HepG2 (cell line): ENCODE measurements around the gene GAGE12G. TPM values are rescaled to one million over a fixed set of nuclear protein-coding genes. Genes with fewer than 3 reads are reported as not detected.

Experiments
- CAMTA2 ChIP-seq: sonication (generic); formaldehyde crosslinking; IDR thresholded peaks from 2 replicates; pipeline ENCODE4 v1.4.0; 2020; ENCODE audit warnings: mild to moderate bottlenecking, missing genetic modification reagents, borderline replicate concordance
- KDM5B ChIP-seq: sonication (generic); formaldehyde crosslinking; IDR thresholded peaks from 2 replicates; pipeline ENCODE4 v1.4.0; 2020; ENCODE audit warnings: missing genetic modification reagents, mild to moderate bottlenecking, borderline replicate concordance
- KDM6A ChIP-seq: IDR thresholded peaks from 2 replicates; pipeline ENCODE4 v1.6.1; 2016; ENCODE audit warnings: low read depth
- NBN ChIP-seq: fragments of 450-650 bp; conservative IDR thresholded peaks from 2 replicates; pipeline ENCODE4 v1.6.1; 2017
- NCOA1 ChIP-seq: sonication (generic); formaldehyde crosslinking; IDR thresholded peaks from 2 replicates; pipeline ENCODE4 v1.9.0; 2021; ENCODE audit warnings: missing genetic modification reagents
- NR2F6 ChIP-seq, 2 experiments: IDR thresholded peaks; 2 replicates each; pipeline ENCODE4 v1.6.1; 2016; ENCODE audit warnings: antibody characterized with exemption in 1 of 2, mild to moderate bottlenecking in 1 of 2
- SIN3B ChIP-seq: fragments of 150-350 bp; IDR thresholded peaks from 2 replicates; pipeline ENCODE4 v1.6.1; 2014; ENCODE audit warnings: low read length
- SIX4 ChIP-seq: sonication (generic); formaldehyde crosslinking; IDR thresholded peaks from 2 replicates; pipeline ENCODE4 v1.4.0; 2020; ENCODE audit warnings: missing genetic modification reagents
- TAF1 ChIP-seq: sonication (generic); formaldehyde crosslinking; IDR thresholded peaks from 2 replicates; pipeline ENCODE4 v1.4.0; 2020; ENCODE audit warnings: missing genetic modification reagents
- TBL1XR1 ChIP-seq: fragments of 150-350 bp; IDR thresholded peaks from 2 replicates; pipeline ENCODE4 v1.6.1; 2014; ENCODE audit warnings: borderline replicate concordance, low read length; ENCODE audit not compliant: partially characterized antibody
- ZNF136 ChIP-seq: sonication (generic); formaldehyde crosslinking; IDR thresholded peaks from 2 replicates; pipeline ENCODE4 v1.8.1; 2022; ENCODE audit warnings: low read depth, mild to moderate bottlenecking, moderate library complexity, missing genetic modification reagents
- ZNF724P ChIP-seq: sonication (generic); formaldehyde crosslinking; IDR thresholded peaks from 2 replicates; pipeline ENCODE4 v1.8.0; 2022; ENCODE audit warnings: missing genetic modification reagents, borderline replicate concordance
- ZSCAN9 ChIP-seq: IDR thresholded peaks from 2 replicates; pipeline ENCODE4 v1.6.1; 2016; ENCODE audit warnings: borderline replicate concordance
- polyA plus RNA-seq, 8 experiments: library from polyadenylated mRNA; depleted of rRNA in 3 of 8; stranded (reverse) in 7 of 8; unstranded in 1 of 8; fragments of >200 nt; fragmentation: Illumina TruSeq in 4 of 8; extraction: Trizol in 4 of 8; gene quantifications; 2 replicates each; pipeline versions ENCODE4 v1.2.1 to v1.2.3, GENCODE V29; 2011 to 2016; ENCODE audit warnings: low read depth in 4 of 8, missing spikeins in 1 of 8, mixed read lengths in 1 of 8; ENCODE audit not compliant: insufficient read depth in 1 of 8
- total RNA-seq, 5 experiments: library from RNA; depleted of rRNA; stranded (reverse); fragments of >200 nt; fragmentation: Illumina TruSeq; extraction: Trizol; gene quantifications; 2 replicates each; pipeline ENCODE4 v1.2.3, GENCODE V29; 2016; ENCODE audit warnings: low read depth in 1 of 5
- TF ChIP-seq, protein P1 (sequence below): sonication (generic); formaldehyde crosslinking; IDR thresholded peaks from 2 replicates; pipeline ENCODE4 v1.5.1; 2020; ENCODE audit warnings: mild to moderate bottlenecking, missing genetic modification reagents
- TF ChIP-seq, protein P2 (sequence below), 2 experiments: sonication (generic) in 1 of 2; formaldehyde crosslinking in 1 of 2; IDR thresholded peaks; 2 replicates each; pipeline versions ENCODE4 v1.5.1 to v1.6.1; 2011 to 2020; ENCODE audit warnings: borderline replicate concordance in 1 of 2, low read depth in 1 of 2, low read length in 1 of 2, mild to moderate bottlenecking in 1 of 2, missing genetic modification reagents in 1 of 2, moderate library complexity in 1 of 2
- TF ChIP-seq, protein P3 (sequence below): sonication (generic); formaldehyde crosslinking; IDR thresholded peaks from 2 replicates; pipeline ENCODE4 v1.5.1; 2020; ENCODE audit warnings: missing genetic modification reagents, mild to moderate bottlenecking, borderline replicate concordance
- TF ChIP-seq, protein P4 (sequence below): sonication (generic); formaldehyde crosslinking; IDR thresholded peaks from 2 replicates; pipeline ENCODE4 v1.9.0; 2022; ENCODE audit warnings: missing genetic modification reagents, mild to moderate bottlenecking, borderline replicate concordance
- TF ChIP-seq, protein P5 (sequence below): sonication (generic); formaldehyde crosslinking; IDR thresholded peaks from 2 replicates; pipeline ENCODE4 v1.4.0; 2020; ENCODE audit warnings: missing genetic modification reagents, borderline replicate concordance
- TF ChIP-seq, protein P6 (sequence below): sonication (generic); IDR thresholded peaks from 2 replicates; pipeline ENCODE4 v1.6.1; 2016; ENCODE audit warnings: low read depth, borderline replicate concordance

GAGE12G gene
- total and polyA plus RNA-seq, 2 of the 13 experiments (the other 11 are each of a cell fraction or from before 2014, with no cell fraction given), result not detected

DNA sequence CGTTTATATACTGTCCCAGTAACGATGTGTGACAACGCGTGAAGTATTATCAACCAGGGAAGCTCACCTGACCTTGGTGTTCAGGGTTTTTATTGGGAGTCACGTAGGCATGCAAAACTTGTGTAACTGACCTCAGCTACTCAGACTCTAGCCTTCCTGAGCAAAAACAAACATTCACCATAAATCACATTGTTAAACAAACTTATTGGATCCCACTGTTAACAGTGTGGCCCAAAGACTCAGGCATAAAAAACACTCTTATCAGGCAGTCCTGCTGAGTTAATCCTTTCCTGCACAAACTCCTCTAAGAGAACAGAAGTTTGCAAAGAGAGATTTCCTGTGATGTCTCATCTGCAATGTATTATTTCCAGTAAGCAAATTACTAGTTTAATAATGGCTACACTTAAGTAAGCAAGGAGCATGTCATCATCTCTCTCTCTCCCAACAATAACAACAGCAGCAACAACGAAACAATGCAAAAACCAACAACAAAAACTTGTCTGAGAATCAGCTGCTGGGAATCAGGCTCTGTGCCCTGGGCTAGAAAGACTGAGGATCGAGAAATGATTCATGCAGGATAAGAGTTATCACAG is 40.6 kb downstream of the GAGE12G start (continued):
- TF ChIP-seq TBL1XR1, result no peak
- no peak for TF ChIP-seq NBN
- peak; percentile 28; the same call in 1 of the 2 replicates for TF ChIP-seq NR2F6 (IDR thresholded peaks at IDR 0.05)
- 0 out of 2 replicates have a peak, but pooled peaks have one; percentile 30 for TF ChIP-seq NR2F6 (CRISPR knock-in tag; IDR thresholded peaks at IDR 0.05)
- TF ChIP-seq, protein P1, sequence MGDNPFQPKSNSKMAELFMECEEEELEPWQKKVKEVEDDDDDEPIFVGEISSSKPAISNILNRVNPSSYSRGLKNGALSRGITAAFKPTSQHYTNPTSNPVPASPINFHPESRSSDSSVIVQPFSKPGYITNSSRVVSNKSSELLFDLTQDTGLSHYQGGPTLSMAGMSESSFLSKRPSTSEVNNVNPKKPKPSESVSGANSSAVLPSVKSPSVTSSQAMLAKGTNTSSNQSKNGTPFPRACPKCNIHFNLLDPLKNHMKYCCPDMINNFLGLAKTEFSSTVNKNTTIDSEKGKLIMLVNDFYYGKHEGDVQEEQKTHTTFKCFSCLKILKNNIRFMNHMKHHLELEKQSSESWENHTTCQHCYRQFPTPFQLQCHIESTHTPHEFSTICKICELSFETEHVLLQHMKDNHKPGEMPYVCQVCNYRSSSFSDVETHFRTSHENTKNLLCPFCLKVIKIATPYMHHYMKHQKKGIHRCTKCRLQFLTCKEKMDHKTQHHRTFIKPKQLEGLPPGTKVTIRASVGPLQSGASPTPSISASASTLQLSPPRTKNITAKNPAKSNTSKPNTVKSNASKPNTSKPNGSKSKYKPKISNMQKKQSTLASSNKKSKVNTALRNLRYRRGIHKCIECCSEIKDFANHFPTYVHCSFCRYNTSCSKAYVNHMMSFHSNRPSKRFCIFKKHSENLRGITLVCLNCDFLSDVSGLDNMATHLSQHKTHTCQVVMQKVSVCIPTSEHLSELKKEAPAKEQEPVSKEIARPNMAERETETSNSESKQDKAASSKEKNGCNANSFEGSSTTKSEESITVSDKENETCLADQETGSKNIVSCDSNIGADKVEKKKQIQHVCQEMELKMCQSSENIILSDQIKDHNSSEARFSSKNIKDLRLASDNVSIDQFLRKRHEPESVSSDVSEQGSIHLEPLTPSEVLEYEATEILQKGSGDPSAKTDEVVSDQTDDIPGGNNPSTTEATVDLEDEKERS (CRISPR knock-in tag), result peak; percentile 77; the same call in 1 of the 2 replicates
- no peak for TF ChIP-seq ZSCAN9 (CRISPR knock-in tag)
- TF ChIP-seq KDM6A, result no peak
- TF ChIP-seq TAF1 (CRISPR knock-in tag), result no peak
- TF ChIP-seq, protein P2, sequence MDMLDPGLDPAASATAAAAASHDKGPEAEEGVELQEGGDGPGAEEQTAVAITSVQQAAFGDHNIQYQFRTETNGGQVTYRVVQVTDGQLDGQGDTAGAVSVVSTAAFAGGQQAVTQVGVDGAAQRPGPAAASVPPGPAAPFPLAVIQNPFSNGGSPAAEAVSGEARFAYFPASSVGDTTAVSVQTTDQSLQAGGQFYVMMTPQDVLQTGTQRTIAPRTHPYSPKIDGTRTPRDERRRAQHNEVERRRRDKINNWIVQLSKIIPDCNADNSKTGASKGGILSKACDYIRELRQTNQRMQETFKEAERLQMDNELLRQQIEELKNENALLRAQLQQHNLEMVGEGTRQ (IDR thresholded peaks at IDR 0.05; ENCODE audit: low read depth, low read length), result no peak
- TF ChIP-seq, protein P2 (CRISPR knock-in tag; IDR thresholded peaks at IDR 0.05; ENCODE audit: borderline replicate concordance), result peak; percentile 31; the same call in 1 of the 2 replicates
- no peak for TF ChIP-seq ZNF724P
- TF ChIP-seq SIN3B, result no peak
- TF ChIP-seq, protein P3, sequence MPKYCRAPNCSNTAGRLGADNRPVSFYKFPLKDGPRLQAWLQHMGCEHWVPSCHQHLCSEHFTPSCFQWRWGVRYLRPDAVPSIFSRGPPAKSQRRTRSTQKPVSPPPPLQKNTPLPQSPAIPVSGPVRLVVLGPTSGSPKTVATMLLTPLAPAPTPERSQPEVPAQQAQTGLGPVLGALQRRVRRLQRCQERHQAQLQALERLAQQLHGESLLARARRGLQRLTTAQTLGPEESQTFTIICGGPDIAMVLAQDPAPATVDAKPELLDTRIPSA (CRISPR knock-in tag), result no peak
- no peak for TF ChIP-seq ZNF136 (CRISPR knock-in tag)
- TF ChIP-seq, protein P4, sequence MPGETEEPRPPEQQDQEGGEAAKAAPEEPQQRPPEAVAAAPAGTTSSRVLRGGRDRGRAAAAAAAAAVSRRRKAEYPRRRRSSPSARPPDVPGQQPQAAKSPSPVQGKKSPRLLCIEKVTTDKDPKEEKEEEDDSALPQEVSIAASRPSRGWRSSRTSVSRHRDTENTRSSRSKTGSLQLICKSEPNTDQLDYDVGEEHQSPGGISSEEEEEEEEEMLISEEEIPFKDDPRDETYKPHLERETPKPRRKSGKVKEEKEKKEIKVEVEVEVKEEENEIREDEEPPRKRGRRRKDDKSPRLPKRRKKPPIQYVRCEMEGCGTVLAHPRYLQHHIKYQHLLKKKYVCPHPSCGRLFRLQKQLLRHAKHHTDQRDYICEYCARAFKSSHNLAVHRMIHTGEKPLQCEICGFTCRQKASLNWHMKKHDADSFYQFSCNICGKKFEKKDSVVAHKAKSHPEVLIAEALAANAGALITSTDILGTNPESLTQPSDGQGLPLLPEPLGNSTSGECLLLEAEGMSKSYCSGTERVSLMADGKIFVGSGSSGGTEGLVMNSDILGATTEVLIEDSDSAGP (CRISPR knock-in tag), result no peak
- TF ChIP-seq, protein P5, sequence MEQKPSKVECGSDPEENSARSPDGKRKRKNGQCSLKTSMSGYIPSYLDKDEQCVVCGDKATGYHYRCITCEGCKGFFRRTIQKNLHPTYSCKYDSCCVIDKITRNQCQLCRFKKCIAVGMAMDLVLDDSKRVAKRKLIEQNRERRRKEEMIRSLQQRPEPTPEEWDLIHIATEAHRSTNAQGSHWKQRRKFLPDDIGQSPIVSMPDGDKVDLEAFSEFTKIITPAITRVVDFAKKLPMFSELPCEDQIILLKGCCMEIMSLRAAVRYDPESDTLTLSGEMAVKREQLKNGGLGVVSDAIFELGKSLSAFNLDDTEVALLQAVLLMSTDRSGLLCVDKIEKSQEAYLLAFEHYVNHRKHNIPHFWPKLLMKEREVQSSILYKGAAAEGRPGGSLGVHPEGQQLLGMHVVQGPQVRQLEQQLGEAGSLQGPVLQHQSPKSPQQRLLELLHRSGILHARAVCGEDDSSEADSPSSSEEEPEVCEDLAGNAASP (CRISPR knock-in tag), result no peak
- TF ChIP-seq, protein P6, sequence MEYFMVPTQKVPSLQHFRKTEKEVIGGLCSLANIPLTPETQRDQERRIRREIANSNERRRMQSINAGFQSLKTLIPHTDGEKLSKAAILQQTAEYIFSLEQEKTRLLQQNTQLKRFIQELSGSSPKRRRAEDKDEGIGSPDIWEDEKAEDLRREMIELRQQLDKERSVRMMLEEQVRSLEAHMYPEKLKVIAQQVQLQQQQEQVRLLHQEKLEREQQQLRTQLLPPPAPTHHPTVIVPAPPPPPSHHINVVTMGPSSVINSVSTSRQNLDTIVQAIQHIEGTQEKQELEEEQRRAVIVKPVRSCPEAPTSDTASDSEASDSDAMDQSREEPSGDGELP, result peak; percentile 11; the same call in 1 of the 2 replicates
- TF ChIP-seq KDM5B (CRISPR knock-in tag), result no peak
- no peak for TF ChIP-seq SIX4 (CRISPR knock-in tag)
- TF ChIP-seq CAMTA2 (CRISPR knock-in tag), result no peak
- no peak for TF ChIP-seq NCOA1 (CRISPR knock-in tag)
